ENCODE data around the gene HS3ST5.

The HS3ST5 gene

GRCh38 chr6:114277220-114277619, 65.6 kb downstream of the HS3ST5 start:
- ChIA-PET CTCF (no interaction called here), POLR2A (no interaction called here)
- no peak for TF ChIP-seq CTCF (IDR thresholded peaks at IDR 0.05; ENCODE audit: insufficient read depth, low read length, missing control alignments)
- DNase-seq (ENCODE audit: low read depth, low spot score) = no peak
- no peak overlapping the region for H3K4me3 ChIP-seq (ENCODE audit: low read depth, low read length)

GRCh38 chr6:114276783-114277182, 66.0 kb downstream of the HS3ST5 start:
- ChIA-PET CTCF (no interaction called here), POLR2A (no interaction called here)
- no peak for TF ChIP-seq CTCF (IDR thresholded peaks at IDR 0.05; ENCODE audit: insufficient read depth, low read length, missing control alignments)
- no peak overlapping the region for H3K4me3 ChIP-seq (ENCODE audit: low read depth, low read length)
- no peak for DNase-seq (ENCODE audit: low read depth, low spot score)

GRCh38 chr6:114274836-114275235, 68.0 kb downstream of the HS3ST5 start:
- no peak for TF ChIP-seq CTCF (IDR thresholded peaks at IDR 0.05; ENCODE audit: insufficient read depth, low read length, missing control alignments)
- ChIA-PET POLR2A (no interaction called here), CTCF (no interaction called here)
- DNase-seq (ENCODE audit: low read depth, low spot score) = no peak
- H3K4me3 ChIP-seq (ENCODE audit: low read depth, low read length) = no peak overlapping the region

- ChIA-PET CTCF (no interaction called here), POLR2A (no interaction called here)
- H3K4me3 ChIP-seq (ENCODE audit: low read depth, low read length) = no peak overlapping the region
- TF ChIP-seq CTCF (IDR thresholded peaks at IDR 0.05; ENCODE audit: insufficient read depth, low read length, missing control alignments) = no peak
- DNase-seq (ENCODE audit: low read depth, low spot score) = no peak
These were observed 70.2 kb downstream of the HS3ST5 start for GRCh38 chr6:114272582-114272981.

- no peak overlapping the region for H3K4me3 ChIP-seq (ENCODE audit: low read depth, low read length)
- CTCF ChIA-PET = no interaction called here
- POLR2A ChIA-PET = no interaction called here
- DNase-seq (ENCODE audit: low read depth, low spot score) = no peak
- TF ChIP-seq CTCF (IDR thresholded peaks at IDR 0.05; ENCODE audit: insufficient read depth, low read length, missing control alignments) = no peak
These were observed 71.4 kb downstream of the HS3ST5 start for GRCh38 chr6:114271405-114271804.

- POLR2A ChIA-PET = no interaction called here
- no peak for TF ChIP-seq CTCF (IDR thresholded peaks at IDR 0.05; ENCODE audit: insufficient read depth, low read length, missing control alignments)
- DNase-seq (ENCODE audit: low read depth, low spot score) = no peak
- CTCF ChIA-PET = no interaction called here
- H3K4me3 ChIP-seq (ENCODE audit: low read depth, low read length) = no peak overlapping the region
These were observed 74.9 kb downstream of the HS3ST5 start for GRCh38 chr6:114267897-114268296.

Measured in AG04449 (cell line).